ENCODE results near the gene SHPK. TPM values are rescaled to one million over a fixed set of nuclear protein-coding genes. Genes with fewer than 3 reads are reported as not detected.
A peak's percentile ranks its signal among the peaks of the same experiment; 100 is the strongest.

Gene SHPK
- polyA plus RNA-seq, 10 donors: 4.6 to 10.7 (median 7.3) TPM

- DNase-seq: no peak
Measured at GRCh38 chr17:3663102-3664011, 27.3 kb upstream of the SHPK start.

DNA sequence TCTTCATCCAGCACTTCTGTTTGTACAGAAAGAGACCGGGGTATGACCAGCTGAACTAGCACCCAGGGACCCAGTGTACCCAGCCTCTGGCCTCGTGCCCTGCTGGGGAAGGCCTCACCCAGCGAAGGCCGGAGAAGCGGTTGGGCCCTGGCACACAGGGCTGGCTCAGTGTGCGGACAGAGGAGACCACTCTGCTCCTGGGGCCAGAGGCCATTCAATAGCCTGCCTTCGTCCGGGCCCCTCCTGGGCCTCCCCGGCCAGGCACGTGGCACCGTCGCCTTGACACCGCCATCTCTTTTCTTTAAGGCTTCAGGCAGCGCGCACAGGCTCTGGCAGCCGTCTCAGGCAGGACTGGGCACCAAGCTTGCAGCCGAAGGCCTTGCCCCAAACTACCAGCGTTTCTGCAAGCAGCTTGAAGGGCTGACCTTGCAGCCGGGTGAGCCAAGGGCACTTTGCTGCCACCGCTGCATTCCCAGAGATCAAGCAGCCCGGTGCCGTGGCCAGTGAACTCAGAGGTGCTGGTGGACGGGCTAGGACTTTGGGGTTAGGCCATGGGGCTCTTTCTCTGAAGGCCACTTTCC lies 24.4 kb upstream of the SHPK start:
- DNase-seq: no peak

GRCh38 chr17:3659541-3660111 lies 23.6 kb upstream of the SHPK start:
- peak in 1 of 3 donors; percentile 71 for DNase-seq

DNA sequence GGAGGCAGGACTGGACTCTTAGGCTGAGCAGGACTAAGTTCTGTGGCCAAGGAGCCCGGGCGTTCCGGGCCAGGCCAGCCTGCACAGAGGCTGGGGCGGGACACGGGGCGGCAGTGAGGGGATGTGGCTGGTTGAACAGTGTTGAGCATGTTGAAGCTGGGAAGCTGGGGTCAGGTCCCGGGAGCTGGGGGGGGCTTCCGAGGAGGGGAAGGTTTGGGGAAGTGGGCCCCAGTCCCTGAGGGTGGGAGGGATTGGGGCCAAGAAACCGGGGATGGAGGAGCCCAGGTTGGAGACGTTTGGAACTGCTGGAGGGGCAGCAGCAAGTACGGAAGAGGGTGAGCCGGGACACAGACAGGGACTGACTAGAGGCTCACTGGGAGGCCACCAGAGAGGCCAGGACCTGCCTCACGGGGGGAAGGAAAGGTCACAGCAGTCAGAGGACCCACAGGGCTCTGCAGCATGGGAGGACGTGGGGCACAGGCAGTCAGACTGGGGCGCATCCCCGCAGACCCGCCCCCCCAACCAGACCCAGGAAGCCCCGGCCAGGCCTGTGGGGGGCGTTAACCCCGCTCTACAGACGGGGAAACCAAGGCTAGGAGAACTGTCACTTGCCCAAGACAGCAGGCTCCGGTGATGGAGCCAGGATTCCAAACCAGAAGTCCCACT lies 22.9 kb upstream of the SHPK start:
- DNase-seq: no peak

- DNase-seq: no peak
Measured at GRCh38 chr17:3657874-3658783, 22.1 kb upstream of the SHPK start.

DNA sequence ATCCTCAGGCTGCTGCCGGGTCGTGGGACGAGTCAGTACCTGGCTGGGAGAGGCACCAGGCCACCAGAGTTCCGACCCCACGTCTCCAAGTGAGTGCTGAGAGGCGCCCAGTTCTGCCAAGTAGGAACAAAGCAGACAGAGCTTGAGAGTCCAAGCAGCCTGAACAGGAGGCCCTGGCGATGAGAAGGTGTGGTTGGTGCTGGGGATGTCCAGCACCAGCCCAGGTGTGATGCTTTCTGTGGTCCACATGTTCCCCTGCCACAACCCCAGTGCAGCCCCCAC lies 21.5 kb upstream of the SHPK start:
- no peak for DNase-seq

DNA sequence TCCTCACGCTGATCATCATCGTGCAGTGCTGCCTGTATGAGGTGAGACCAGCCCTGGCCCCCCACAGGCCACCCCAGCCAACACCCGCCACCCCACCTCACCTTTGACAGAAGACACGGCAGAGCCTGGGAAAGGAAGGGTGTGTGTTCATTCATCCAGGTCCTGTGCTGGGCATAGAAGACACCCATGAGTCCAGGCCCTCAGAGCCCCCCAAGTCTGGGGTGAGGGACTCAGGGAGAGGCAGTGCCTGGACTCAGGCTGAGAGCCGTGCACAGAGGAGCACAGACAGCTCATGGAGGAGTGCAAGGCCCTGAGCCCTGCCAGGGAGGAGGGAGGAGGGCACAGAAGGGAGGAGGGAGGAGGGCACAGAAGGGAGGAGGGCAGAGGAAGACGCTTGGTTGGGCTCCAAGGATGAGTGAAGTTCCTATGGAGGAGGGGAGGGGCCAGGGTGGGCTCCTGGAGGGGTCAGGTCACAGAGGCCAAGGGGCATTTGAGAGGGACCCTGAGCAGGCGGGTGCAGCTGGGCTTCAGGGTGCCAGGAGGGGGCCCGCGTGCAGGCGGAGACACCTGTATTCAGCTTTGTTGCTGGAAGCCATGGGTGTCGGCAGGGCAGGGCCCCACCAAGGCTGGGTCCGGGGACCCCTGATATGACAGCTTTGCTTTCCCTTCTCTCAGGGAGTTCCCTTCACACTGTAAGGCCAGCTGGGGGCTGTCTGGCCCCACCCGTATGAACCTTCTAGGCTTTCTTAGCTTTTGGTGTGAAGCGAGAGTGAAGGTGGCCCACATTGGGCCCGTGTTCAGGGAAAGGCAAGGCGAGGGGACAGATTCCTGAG lies 20.9 kb upstream of the SHPK start:
- no peak for DNase-seq

GRCh38 chr17:3656353-3656752 lies 20.3 kb upstream of the SHPK start:
- DNase-seq: no peak

DNA sequence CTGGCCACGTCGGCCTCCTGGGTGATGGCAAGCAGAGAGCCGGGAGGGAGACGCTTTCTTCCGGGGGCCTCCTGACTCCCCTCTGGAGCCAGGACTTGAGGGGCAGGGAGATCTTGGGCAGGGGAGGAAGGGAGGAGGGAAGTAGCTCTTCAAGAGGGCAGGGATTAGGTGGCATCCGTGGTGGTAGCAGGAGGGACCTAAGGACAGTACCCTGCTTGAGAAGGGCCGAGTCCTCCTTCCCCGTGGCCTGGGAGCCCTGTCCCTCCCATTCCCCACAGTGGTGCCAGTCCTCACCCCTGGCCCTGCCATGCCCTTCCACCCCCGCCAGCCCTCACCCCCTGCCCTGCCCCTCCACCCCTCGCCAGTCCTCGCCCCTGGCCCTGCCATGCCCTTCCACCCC lies 19.7 kb upstream of the SHPK start:
- DNase-seq: no peak

GRCh38 chr17:3647769-3648555 lies 11.9 kb upstream of the SHPK start:
- DNase-seq: peak in 1 of 3 donors; percentile 71

DNA sequence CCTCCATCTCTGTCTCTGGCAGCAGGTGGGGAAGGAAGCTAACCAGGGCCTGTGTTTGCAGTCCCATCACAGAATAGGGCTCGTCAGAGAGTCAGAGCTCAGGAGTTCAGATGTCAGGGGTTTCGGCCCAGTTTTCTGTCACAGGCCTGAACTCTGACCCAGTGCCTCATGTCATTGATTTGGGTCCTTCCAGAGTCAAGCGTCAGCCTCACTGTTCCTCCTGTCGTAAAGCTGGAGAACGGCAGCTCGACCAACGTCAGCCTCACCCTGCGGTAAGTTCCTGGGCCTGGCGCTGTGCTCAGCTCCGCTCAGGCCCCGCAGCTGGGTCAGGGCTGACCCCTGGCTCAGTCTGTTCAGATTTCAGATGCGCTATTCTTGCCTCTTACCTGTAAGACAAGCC lies 11.2 kb upstream of the SHPK start:
- no peak for DNase-seq

- no peak for DNase-seq
Measured at GRCh38 chr17:3645310-3645709, 9.3 kb upstream of the SHPK start.

GRCh38 chr17:3643889-3644349 lies 7.9 kb upstream of the SHPK start:
- no peak for DNase-seq

DNA sequence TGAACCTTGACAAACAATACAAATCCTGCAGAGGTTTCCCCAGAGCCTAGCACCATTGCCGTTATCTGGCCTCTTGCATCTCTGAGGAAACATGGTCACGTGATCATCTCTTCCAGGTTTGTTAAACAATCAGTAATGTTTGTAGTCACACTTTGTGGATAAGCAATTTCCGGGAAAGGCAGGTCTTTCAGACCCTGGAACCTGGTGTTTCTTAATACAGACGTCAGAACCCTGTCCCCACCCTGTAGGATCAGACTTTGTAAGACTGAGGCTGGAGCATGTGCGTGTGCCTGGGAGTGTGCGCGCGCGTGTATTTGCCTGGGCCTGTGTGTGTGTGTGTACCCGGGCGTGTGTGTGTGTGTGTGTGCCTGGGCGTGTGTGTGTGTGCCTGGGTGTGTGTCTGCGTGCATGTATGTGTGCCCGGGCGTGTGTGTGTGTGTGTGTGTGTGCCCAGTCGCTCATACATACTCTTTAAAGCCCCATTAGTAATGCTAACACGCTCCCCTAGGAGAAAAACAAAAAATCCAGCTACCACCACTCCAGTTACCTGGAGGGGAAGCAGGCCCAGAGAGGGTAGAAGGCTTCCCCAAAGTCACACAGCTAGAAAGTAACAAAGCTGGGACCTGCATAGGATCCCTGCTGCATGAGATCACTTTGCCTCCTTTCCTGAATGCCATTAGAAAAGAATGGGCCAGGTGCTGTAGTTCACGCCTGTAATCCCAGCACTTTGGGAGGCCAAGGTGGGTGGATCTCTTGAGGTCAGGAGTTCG lies 5.9 kb upstream of the SHPK start:
- no peak for DNase-seq

DNA sequence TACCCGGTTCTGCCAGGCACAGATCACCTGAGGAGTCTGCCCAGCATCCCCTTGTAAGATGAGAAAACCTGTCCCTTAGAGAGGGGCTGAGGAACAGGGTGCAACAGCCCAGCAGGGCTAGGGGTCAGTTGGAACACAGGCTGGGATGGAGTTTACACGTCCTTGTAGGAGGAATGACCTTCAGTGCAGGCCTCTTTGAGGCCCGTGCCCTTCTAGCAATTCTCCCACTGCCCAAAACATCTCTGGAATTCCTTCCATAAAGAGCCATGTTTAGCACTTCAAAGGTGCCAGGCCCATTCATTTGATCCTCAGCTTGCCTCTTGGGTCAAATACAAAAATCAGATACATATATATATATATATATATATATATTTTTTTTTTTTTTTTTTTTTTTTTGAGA lies 5.0 kb upstream of the SHPK start:
- no peak for DNase-seq

- DNase-seq: no peak
Measured at GRCh38 chr17:3639981-3640596, 4.0 kb upstream of the SHPK start.

DNA sequence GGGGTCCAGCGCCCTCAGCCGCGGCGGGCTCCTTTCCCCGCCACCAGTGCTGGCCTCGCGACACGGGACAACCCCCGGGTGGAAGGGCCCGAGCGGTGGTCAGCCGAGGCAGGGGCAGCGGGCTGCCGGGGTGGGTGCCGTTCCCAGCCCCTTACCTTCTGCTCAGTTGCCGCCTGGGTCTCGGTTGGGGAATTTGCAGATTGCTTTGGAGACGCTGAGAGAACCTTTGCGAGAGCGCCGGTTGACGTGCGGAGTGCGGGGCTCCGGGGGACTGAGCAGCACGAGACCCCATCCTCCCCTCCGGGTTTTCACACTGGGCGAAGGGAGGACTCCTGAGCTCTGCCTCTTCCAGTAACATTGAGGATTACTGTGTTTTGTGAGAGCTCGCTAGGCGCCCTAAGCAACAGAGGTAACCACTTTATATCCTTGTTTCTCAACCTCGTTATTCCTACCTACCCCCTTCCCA lies 891 bp upstream of the SHPK start:
- no peak for DNase-seq

DNA sequence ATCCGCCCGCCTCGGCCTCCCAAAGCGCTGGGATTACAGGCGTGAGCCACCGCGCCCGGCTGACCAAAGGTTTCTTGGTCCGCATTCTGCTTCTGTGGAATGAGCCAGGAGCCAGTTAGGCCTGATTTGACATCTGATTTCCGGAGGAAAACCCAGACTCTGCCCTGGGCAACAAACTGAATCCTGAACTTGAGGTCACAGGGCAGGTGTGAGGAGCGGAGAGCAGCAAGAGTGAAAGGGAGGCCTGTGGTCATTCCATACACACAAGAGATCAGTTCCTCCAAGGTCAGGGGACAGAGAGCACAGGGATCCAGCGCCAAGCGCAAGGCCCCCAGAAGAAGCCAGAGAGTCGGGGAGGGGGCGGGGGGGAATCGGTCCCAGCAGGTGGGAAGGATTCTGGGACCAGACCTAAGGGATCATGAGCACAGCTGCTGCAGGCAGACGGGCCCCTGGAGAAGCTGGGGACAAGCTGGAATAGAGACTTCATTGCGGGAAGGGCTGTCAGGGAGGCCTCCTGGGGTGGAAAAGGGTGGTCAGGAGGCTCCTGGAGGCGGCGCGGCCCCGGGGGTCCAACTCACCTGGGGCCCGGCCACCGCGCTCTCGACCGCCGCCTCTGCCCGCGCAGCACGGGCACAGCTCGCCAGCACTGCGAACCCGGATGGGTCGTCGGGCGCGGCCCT lies 436 bp downstream of the SHPK start:
- DNase-seq: no peak
